Erythroblast (primary cell): ENCODE data around the gene DDI2.

Source experiments
- GATA1 ChIP-seq: IDR thresholded peaks from 2 replicates; pipeline ENCODE4 v1.6.1; 2011; ENCODE audit warnings: low read depth, mild to moderate bottlenecking, control low read depth, low read length, moderate library complexity
- POLR2A ChIP-seq: IDR thresholded peaks from 2 replicates; pipeline ENCODE4 v1.6.1; 2011; ENCODE audit warnings: mild to moderate bottlenecking, low read length

GRCh38 chr1:15595809-15596617, 21.2 kb upstream of the DDI2 start:
- no peak for TF ChIP-seq POLR2A
- TF ChIP-seq GATA1 = no peak
